Esophagus (tissue), 2 donors: ENCODE results near the gene LHX4. TPM values are rescaled to one million over a fixed set of nuclear protein-coding genes. Genes with fewer than 3 reads are reported as not detected.

Source experiments
- H3K27ac ChIP-seq, 2 donors: one replicate each; pipeline ENCODE4 v1.5.1; 2013; ENCODE audit warnings: low read depth in 2 of 2, mild to moderate bottlenecking in 2 of 2, inconsistent platforms in 1 of 2, low read length in 1 of 2, moderate library complexity in 1 of 2
- H3K27me3 ChIP-seq, 2 donors: one replicate each; pipeline ENCODE4 v1.6.1; 2013; ENCODE audit warnings: low read length in 2 of 2, control low read depth in 1 of 2, mild to moderate bottlenecking in 1 of 2; ENCODE audit not compliant: insufficient read depth in 2 of 2, control insufficient read depth in 1 of 2
- H3K36me3 ChIP-seq, 2 donors: one replicate each; pipeline ENCODE4 v1.6.1; 2013; ENCODE audit warnings: low read length in 1 of 2; ENCODE audit not compliant: control insufficient read depth in 2 of 2, insufficient read depth in 2 of 2
- H3K4me1 ChIP-seq, 2 donors: one replicate each; pipeline ENCODE4 v1.6.1; 2013; ENCODE audit warnings: low read length in 1 of 2; ENCODE audit not compliant: control insufficient read depth in 2 of 2, insufficient read depth in 2 of 2
- H3K4me3 ChIP-seq, 2 donors: one replicate each; pipeline ENCODE4 v1.5.1; 2013; ENCODE audit warnings: low read length in 2 of 2, mild to moderate bottlenecking in 2 of 2, low read depth in 1 of 2, moderate library complexity in 1 of 2
- H3K9me3 ChIP-seq, 2 donors: one replicate each; pipeline ENCODE4 v1.6.1; 2013; ENCODE audit warnings: mild to moderate bottlenecking in 2 of 2, low read depth in 1 of 2, low read length in 1 of 2, moderate library complexity in 1 of 2; ENCODE audit not compliant: control insufficient read depth in 2 of 2, insufficient read depth in 1 of 2
- WGBS, 2 donors: extraction: QIAGEN DNeasy Blood & Tissue Kit; methylation state at CpG; one replicate each; pipeline ENCODE4 v1.1.7; 2013; 5-methylcytosine and 5-hydroxymethylcytosine counted together
- polyA plus RNA-seq, 2 donors: library from polyadenylated mRNA; stranded (reverse); fragments of 200-250 nt; gene quantifications; one replicate each; pipeline ENCODE4 v1.2.3, GENCODE V29; 2013
- donor health status: healthy with polysubstance abuse.
- donor health status: Bipolar disorder and iron deficiency.

Gene LHX4
- polyA plus RNA-seq, 2 donors, result 0.13 to 0.28 TPM

DNA sequence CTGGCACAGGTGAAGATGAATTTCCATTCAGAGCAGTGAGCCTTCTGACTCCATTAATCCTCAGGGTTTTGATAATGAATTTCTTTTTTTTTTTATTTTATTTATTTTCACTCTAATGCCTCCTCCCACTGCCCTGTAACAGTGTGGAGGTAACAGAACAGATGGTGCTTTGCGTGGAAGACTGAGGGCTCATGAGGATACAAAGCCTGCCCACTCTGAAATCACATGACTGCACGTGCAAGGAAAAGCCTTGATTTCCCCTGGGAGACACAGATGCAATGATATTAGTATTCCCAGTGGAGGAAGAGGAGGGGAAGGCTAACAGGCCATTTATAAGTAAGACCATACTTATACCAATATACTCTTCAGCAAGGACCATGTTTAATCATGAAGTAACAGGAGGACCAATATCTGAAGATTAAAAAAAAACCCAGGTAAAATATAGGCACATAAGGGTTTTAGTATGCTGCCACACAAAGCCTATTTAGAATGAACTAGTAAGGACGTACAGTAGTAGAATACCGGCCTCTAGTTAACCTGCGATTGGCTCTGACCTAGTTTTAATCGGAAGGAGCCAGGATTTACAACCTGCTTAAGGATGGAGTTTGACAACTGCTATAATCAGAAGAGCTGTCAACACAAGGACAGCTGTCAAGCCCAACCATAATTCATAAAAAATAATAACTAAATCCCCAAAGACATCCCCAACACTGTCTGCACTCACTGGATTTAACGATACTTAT, 69.6 kb downstream of the LHX4 start:
- H3K4me1 ChIP-seq, result no peaks in the 10 kb centered on the region
- WGBS, 2 donors, result 87 to 90% methylated on average over 7 of the region's 7 CpGs
- no peaks in the 10 kb centered on the region for H3K9me3 ChIP-seq
- no peak overlapping the region for H3K4me3 ChIP-seq
- no peaks in the 10 kb centered on the region for H3K36me3 ChIP-seq
- H3K27me3 ChIP-seq, result no peaks in the 10 kb centered on the region
- H3K27ac ChIP-seq, result no peak overlapping the region

DNA sequence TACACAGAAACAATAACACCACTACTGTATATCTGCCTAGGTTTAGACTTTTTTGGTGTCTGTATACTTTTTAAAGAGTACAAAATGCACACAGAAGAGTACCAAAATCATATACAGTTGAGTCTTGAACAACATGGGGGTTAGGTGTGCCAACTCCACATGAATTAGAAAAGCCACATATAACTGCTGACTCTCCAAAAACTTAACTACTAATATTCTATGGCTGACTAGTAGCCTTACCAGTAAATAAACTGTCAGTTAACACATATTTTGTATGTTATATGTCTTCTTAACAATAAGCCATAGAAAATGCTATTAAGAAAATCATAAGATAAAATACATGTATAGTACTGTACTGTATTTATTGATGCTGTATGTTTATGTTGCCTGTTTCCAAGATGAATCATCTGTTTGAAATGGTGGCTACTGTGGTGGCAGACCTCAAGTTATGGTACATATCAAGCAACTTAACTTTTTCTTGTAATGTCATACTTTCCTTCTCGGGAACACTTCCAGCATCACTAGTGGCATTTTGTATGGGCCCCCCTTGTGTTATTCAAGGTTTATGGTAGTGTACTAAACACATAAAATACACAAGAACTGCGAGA, 71.2 kb downstream of the LHX4 start:
- Histone ChIP-seq H3K4me3 (no peak overlapping the region), H3K9me3 (no peaks in the 10 kb centered on the region), H3K27me3 (no peaks in the 10 kb centered on the region), H3K4me1 (no peaks in the 10 kb centered on the region), H3K27ac (no peak overlapping the region), H3K36me3 (no peaks in the 10 kb centered on the region)
- WGBS, 2 donors, result 93 to 96% methylated on average over 2 of the region's 2 CpGs

DNA sequence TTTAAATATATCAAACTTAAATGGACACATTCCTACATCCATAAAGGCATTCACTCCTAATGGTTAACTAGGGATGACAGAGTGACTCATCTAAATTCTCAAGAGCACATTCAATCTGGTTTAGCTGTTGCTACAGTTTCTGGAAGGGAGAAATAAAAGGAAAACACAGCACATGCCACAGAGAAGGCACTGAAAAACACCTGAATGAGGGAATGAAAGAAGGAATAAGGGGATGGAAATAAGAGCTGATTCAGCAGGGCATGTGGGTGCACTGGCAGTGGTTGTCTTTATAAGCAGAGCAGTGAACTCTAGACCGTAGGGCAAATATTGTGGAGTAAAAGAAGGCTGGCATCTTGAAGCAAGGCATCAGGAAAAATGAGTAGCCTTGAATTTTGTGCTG, 79.3 kb downstream of the LHX4 start:
- no peak overlapping the region for H3K27ac ChIP-seq
- no peaks in the 10 kb centered on the region for H3K4me1 ChIP-seq
- H3K9me3 ChIP-seq, result no peaks in the 10 kb centered on the region
- no peaks in the 10 kb centered on the region for H3K27me3 ChIP-seq
- no peak overlapping the region for H3K4me3 ChIP-seq
- H3K36me3 ChIP-seq, result peaks cover 0 to 3% of the 10 kb centered on the region in 2 donors
- WGBS, 2 donors, result 96 to 97% methylated on average over 1 of the region's 1 CpG

DNA sequence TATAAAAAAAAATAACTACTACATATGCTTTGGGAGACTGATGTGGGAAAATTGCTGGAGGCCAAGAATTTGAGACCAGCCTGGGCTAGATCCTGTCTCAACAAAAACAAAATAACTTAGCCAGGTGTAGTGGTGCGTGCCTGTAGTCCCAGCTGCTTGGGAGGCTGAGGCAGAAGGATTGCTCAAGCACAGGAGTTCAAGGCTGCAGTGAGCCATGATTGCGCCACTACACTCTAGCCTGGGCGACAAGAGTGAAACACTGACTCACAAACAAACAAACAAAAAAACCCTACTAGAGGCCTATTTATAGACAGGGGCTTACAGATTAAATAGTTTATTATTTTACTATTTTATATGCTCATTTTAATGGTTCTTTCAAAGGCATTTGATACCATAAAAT, 80.0 kb downstream of the LHX4 start:
- 83 to 86% methylated on average over 3 of the region's 3 CpGs for WGBS, 2 donors

DNA sequence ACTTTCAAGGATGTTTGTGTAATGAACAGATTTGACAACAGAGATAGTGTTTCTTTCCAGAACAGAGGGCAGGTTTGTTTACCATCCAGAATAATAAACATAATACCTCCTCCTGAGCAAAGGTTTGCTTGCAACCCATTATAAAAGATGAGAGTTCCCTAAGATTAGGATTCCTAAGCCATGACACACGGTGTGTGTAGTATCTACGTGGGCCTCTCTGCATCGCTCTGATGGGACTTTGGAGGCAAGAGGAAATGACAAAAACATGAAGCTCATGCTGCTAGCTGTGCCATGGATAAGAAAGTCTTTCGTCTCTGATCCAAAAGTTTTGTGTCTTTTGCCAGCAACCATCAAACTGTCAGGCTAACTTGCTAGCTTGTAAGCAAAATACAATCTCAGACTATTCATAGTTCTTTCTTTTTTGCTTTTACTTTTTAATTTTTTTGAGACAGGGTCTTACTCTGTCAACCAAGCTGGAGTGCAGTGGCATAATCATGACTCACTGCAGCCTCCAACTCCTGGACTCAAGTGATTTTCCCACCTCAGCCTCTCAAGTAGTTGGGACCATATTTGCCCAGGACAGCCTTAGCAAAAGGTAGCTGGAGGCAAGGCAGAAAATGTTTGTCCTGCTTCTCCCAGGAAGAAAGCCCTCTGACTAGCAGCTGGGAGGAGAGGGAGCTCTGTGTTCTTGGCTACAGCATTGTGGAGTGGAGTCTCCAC, 81.1 kb downstream of the LHX4 start:
- H3K27ac ChIP-seq, result no peak overlapping the region
- 93 to 95% methylated on average over 4 of the region's 4 CpGs for WGBS, 2 donors
- peaks cover 0 to 3% of the 10 kb centered on the region in 2 donors for H3K36me3 ChIP-seq
- H3K4me1 ChIP-seq, result no peaks in the 10 kb centered on the region
- no peak overlapping the region for H3K4me3 ChIP-seq
- H3K27me3 ChIP-seq, result no peaks in the 10 kb centered on the region
- no peaks in the 10 kb centered on the region for H3K9me3 ChIP-seq

More for the DNA sequence above, 80.0 kb downstream of the LHX4 start:
- Histone ChIP-seq H3K4me1 (no peaks in the 10 kb centered on the region), H3K27me3 (no peaks in the 10 kb centered on the region), H3K9me3 (no peaks in the 10 kb centered on the region), H3K36me3 (peaks cover 0 to 3% of the 10 kb centered on the region in 2 donors), H3K27ac (no peak overlapping the region), H3K4me3 (no peak overlapping the region)

DNA sequence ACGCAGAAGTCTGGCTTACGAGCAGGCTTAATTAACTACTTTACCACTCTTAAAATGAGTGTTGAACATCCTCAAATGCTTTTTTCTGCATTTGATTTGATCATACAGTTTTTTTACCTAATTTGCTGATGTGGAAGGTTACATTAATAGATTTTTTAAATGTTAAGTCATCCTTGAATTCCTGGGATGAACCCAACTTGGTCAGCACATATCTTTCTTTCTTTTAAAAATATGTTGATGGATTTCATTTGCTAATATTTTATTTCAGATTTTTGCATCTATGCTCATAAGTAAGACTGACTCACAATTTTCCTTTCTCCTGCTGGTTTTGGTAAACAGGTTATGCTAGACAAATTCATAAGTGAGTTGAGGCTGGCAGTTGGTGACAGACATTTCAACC, 82.9 kb downstream of the LHX4 start:
- H3K9me3 ChIP-seq, result no peaks in the 10 kb centered on the region
- H3K36me3 ChIP-seq, result peaks cover 0 to 3% of the 10 kb centered on the region in 2 donors
- no peak overlapping the region for H3K4me3 ChIP-seq
- H3K4me1 ChIP-seq, result no peaks in the 10 kb centered on the region
- no peak overlapping the region for H3K27ac ChIP-seq
- no peaks in the 10 kb centered on the region for H3K27me3 ChIP-seq
- WGBS, 2 donors, result 98% methylated on average over 2 of the region's 2 CpGs

DNA sequence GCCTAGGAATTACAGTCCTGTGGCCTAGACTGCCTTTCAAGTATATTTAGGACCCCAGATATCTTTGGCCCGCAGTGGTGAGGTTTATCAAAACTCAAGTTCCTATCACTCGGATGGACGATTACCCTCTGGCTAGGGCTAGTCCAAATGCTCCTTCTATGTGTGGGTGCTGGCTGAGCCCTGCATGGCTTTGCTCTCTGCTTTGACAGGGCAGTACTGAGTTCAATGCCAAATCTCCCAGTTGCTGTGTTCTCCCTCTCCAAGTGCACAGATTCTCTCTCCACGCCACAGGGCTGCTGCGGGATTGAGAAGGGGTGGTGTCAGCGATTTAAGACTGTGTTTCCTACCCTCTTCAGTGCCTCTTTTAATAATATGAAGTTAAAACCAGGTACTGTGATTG, 97.0 kb downstream of the LHX4 start:
- WGBS, 2 donors, result 97 to 99% methylated on average over 6 of the region's 6 CpGs
- H3K27ac ChIP-seq, result no peak overlapping the region
- H3K4me1 ChIP-seq, result no peaks in the 10 kb centered on the region
- no peaks in the 10 kb centered on the region for H3K9me3 ChIP-seq
- H3K36me3 ChIP-seq, result peaks cover 0 to 3% of the 10 kb centered on the region in 2 donors
- no peak overlapping the region for H3K4me3 ChIP-seq
- H3K27me3 ChIP-seq, result no peaks in the 10 kb centered on the region

Other genes starting within 250 kb of the LHX4 start
- 100 to 1,000 TPM in 1 of 2 donors, 10 to 100 TPM in 1; 50.6 to 173 TPM for gene QSOX1, start 75.4 kb upstream of the LHX4 start, polyA plus RNA-seq